ENCODE measurements around the gene ARMC3.

ARMC3 gene

GRCh38 chr10:23078114-23078513 is 150.3 kb downstream of the ARMC3 start:
- no peak for TF ChIP-seq POLR2A (IDR thresholded peaks at IDR 0.05; ENCODE audit: low read depth, low read length)
- no peak for FAIRE-seq
- no peak for DNase-seq (ENCODE audit: insufficient read length, low spot score)

- FAIRE-seq (no peak), DNase-seq (ENCODE audit: insufficient read length, low spot score) (no peak)
- no peak for TF ChIP-seq POLR2A (IDR thresholded peaks at IDR 0.05; ENCODE audit: low read depth, low read length)
Observed at GRCh38 chr10:23079700-23080099, 151.8 kb downstream of the ARMC3 start.

GRCh38 chr10:23080262-23080661 is 152.4 kb downstream of the ARMC3 start:
- DNase-seq (ENCODE audit: insufficient read length, low spot score) (no peak), FAIRE-seq (no peak)
- no peak for TF ChIP-seq POLR2A (IDR thresholded peaks at IDR 0.05; ENCODE audit: low read depth, low read length)

- no peak for FAIRE-seq
- no peak for DNase-seq (ENCODE audit: insufficient read length, low spot score)
- no peak for TF ChIP-seq POLR2A (IDR thresholded peaks at IDR 0.05; ENCODE audit: low read depth, low read length)
Observed at GRCh38 chr10:23081221-23081750, 153.4 kb downstream of the ARMC3 start.

GRCh38 chr10:23081891-23082290 is 154.0 kb downstream of the ARMC3 start:
- peak; percentile 55 for FAIRE-seq
- no peak for DNase-seq (ENCODE audit: insufficient read length, low spot score)
- TF ChIP-seq POLR2A (IDR thresholded peaks at IDR 0.05; ENCODE audit: low read depth, low read length): no peak
